MM.1S (cell line): Measurements from ENCODE around the gene MOB2.

Experiments used
- CTCF ChIP-seq: fragments of 300-600 bp; sonication (generic); IDR thresholded peaks from 2 replicates; pipeline ENCODE4 v1.5.1; 2016; ENCODE audit warnings: antibody characterized with exemption, low read length, mixed read lengths
- EZH2 ChIP-seq: fragments of 300-600 bp; sonication (generic); optimal IDR thresholded peaks from 2 replicates; pipeline ENCODE3; 2017; ENCODE audit warnings: low read depth, mild to moderate bottlenecking, antibody characterized with exemption, low read length, mixed read lengths
- EZH2phosphoT487 ChIP-seq: fragments of 300-600 bp; sonication (generic); IDR thresholded peaks from 2 replicates; pipeline ENCODE4 v1.6.1; 2018; ENCODE audit warnings: antibody characterized with exemption, low read length

DNA sequence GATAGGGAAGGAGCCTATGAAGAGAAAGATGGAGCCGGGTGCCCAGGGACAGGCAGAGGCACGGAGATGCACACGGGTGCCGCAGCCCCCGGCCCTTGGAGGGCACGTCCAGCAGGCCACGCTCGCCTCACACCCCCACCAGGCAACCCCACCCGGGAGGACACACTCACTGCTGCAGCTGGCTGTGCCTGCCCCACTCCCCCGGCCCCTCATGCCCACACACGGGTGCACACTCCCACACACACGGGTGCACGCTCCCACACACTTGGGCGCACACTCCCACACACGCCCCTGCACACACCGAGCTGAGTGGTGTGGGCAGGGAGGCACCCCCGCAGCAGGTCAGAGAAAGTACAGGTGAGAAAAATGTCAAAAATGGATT is 1.1 kb downstream of the MOB2 start:
- TF ChIP-seq CTCF (no peak), EZH2 (no peak), EZH2phosphoT487 (no peak)
